Type B pancreatic cell (in vitro differentiated cells): Measurements from ENCODE around the gene COPA. TPM values are rescaled to one million over a fixed set of nuclear protein-coding genes. Genes with fewer than 3 reads are reported as not detected.

Experiments
- DNase-seq: peaks from one replicate; pipeline ENCODE4 v3.0.0; 2021; ENCODE audit warnings: mixed read lengths; ENCODE audit not compliant: unreplicated experiment; ENCODE audit errors: extremely low spot score
- H3K27ac Mint-ChIP-seq: 2 replicates; pipeline ENCODE4 v1.8.0; 2021; ENCODE audit warnings: mild to moderate bottlenecking, mixed read lengths
- H3K27me3 Mint-ChIP-seq: 2 replicates; pipeline ENCODE4 v1.8.0; 2021; ENCODE audit warnings: mixed read lengths
- H3K36me3 Mint-ChIP-seq: 2 replicates; pipeline ENCODE4 v1.8.0; 2021; ENCODE audit warnings: mixed read lengths
- H3K4me1 Mint-ChIP-seq: one replicate; pipeline ENCODE4 v1.8.0; 2021; ENCODE audit warnings: mixed read lengths; ENCODE audit not compliant: unreplicated experiment
- H3K4me3 Mint-ChIP-seq: 2 replicates; pipeline ENCODE4 v1.8.0; 2021; ENCODE audit warnings: mild to moderate bottlenecking, mixed read lengths
- H3K9me3 Mint-ChIP-seq: 2 replicates; pipeline ENCODE4 v1.8.0; 2021; ENCODE audit warnings: mixed read lengths
- total RNA-seq: library from RNA; stranded (reverse); gene quantifications from 2 replicates; pipeline ENCODE4 v1.2.1, GENCODE V29; 2021; ENCODE audit warnings: low replicate concordance
- TF ChIP-seq, protein P1 (sequence below): fragments of 200-600 bp; sonication (generic); conservative IDR thresholded peaks from 2 replicates; pipeline ENCODE4 v1.5.0; 2021; ENCODE audit warnings: antibody characterized with exemption, mild to moderate bottlenecking

Gene COPA
- total RNA-seq, 1 donor from 2014 or later, result 174 TPM

DNA sequence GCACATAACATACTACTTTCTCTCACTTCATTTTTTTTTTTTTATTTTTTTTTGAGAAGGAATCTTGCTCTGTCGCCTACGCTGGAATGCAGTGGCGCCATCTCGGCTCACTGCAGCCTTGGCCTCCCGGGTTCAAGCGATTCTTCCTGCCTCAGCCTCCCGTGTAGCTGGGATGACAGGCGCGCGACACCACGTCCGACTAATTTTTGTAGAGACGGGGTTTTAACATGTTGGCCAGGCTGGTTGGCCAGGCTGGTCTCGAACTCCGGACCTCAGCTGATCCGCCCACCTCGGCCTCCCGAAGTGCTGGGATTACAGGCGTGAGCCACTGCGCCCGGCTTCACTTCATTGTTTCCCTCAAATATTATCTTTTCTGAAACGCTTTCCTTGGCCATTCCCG is 57.5 kb downstream of the COPA start:
- H3K4me3 Mint-ChIP-seq, result peak overlapping the region; percentile 100

DNA sequence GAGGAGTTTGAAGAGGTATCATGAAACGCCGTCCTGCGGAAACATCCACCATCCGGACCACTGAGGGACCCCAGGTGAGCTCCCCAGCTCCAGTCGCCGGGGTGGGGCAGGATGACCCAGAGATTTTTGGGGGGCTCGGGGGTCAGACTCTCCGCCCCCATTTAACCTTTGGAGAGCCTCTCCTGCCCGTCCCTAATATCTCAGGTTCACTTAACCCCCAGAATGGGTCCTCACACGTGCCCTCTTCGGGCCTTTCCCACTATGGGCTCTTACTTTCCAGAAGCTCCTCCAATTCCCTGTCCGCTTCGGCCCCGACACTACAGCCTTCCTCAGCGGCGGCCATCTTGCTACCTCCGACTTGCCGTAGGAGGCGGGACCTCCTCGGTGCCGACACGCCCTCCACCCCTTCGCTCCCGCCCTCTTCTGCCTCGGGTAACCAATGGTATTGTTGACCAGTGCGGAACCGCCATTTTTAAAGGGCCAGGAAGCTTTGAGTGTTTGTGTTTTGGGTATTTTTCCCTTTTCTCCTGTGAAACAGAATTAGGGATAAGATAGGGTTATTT is 58.2 kb downstream of the COPA start, which contains the start of gene PEX19:
Gene PEX19, minus strand, starts transcription at position 352 of the 563 bp plus-strand sequence. Its CDS starts 9 bp downstream, at position 343.
- no peaks in the 10 kb centered on the region for H3K9me3 Mint-ChIP-seq
- TF ChIP-seq, protein P1, sequence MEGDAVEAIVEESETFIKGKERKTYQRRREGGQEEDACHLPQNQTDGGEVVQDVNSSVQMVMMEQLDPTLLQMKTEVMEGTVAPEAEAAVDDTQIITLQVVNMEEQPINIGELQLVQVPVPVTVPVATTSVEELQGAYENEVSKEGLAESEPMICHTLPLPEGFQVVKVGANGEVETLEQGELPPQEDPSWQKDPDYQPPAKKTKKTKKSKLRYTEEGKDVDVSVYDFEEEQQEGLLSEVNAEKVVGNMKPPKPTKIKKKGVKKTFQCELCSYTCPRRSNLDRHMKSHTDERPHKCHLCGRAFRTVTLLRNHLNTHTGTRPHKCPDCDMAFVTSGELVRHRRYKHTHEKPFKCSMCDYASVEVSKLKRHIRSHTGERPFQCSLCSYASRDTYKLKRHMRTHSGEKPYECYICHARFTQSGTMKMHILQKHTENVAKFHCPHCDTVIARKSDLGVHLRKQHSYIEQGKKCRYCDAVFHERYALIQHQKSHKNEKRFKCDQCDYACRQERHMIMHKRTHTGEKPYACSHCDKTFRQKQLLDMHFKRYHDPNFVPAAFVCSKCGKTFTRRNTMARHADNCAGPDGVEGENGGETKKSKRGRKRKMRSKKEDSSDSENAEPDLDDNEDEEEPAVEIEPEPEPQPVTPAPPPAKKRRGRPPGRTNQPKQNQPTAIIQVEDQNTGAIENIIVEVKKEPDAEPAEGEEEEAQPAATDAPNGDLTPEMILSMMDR, result no peak
- H3K27ac Mint-ChIP-seq, result peak within 1 kb of the TSS; percentile 96

More for the DNA sequence above, 57.5 kb downstream of the COPA start:
- DNase-seq, result no peak
- no peaks in the 10 kb centered on the region for H3K9me3 Mint-ChIP-seq
- no peaks in the 10 kb centered on the region for H3K27me3 Mint-ChIP-seq
- H3K27ac Mint-ChIP-seq, result peak overlapping the region; percentile 96
- peaks cover 27% of the 10 kb centered on the region for H3K4me1 Mint-ChIP-seq
- TF ChIP-seq, protein P1, result no peak
- peaks cover 16% of the 10 kb centered on the region for H3K36me3 Mint-ChIP-seq

DNA sequence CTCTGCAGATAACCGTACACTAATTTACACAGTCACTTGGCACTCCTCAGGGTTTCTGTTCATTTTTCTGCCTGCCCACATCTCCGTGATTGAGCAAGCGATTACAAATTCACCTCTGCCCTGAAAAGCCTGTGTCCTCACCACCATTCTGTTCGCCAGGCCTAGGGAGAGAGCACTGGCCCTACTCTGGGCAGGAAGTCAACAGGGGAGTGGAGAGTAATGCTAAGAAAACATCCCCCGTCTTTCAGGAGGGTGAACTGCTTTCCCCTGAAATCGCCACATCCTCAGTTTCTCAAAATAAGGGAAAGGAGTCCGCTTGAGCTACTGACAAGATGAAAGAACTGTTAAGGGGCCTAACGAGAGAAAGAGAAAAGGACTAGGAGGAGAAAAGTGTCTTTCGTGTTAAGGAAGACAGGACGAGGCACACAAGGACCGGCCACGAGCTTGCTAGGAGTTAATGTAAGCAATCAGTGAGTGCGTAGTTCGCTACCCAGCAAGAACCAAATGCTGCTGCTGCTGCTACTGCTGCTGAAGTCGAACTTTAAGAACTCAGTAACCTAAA is 58.7 kb downstream of the COPA start:
- TF ChIP-seq, protein P1, result no peak
- Mint-ChIP-seq H3K4me1 (peaks cover 27% of the 10 kb centered on the region), H3K36me3 (peaks cover 14% of the 10 kb centered on the region), H3K27me3 (no peaks in the 10 kb centered on the region), H3K9me3 (no peaks in the 10 kb centered on the region), H3K4me3 (peak overlapping the region; percentile 100), H3K27ac (peak overlapping the region; percentile 96)
- no peak for DNase-seq

More for the DNA sequence above, 58.2 kb downstream of the COPA start, which contains the start of gene PEX19:
- Mint-ChIP-seq H3K4me1 (peaks cover 27% of the 10 kb centered on the region), H3K36me3 (peaks cover 13% of the 10 kb centered on the region), H3K4me3 (peak within 1 kb of the TSS; percentile 100), H3K27me3 (no peaks in the 10 kb centered on the region)
- DNase-seq, result peak; percentile 94

DNA sequence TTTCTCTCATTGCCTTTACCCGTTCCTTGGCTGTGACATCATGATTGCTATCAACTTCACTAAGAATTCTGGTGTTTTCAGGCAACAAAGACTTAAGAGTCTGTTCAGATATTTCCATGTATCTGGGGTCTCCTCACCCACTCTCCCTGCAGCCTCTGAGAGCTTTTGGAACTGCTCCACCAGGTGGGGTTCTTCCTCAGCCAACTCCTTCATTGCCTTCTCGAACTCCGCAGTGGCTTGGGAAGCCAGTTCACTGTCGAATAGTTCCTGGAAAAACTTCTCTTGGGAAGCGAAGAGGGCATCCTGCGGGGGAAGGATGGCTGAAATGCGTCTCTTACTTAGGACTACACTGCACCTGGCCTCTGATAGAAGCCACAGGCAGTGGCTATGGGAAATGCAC is 60.2 kb downstream of the COPA start:
- H3K27ac Mint-ChIP-seq, result no peak overlapping the region
- H3K4me3 Mint-ChIP-seq, result no peak overlapping the region
- no peaks in the 10 kb centered on the region for H3K9me3 Mint-ChIP-seq
- H3K36me3 Mint-ChIP-seq, result peaks cover 10% of the 10 kb centered on the region
- no peak for DNase-seq
- peaks cover 27% of the 10 kb centered on the region for H3K4me1 Mint-ChIP-seq
- no peaks in the 10 kb centered on the region for H3K27me3 Mint-ChIP-seq
- TF ChIP-seq, protein P1, result peak; percentile 34

DNA sequence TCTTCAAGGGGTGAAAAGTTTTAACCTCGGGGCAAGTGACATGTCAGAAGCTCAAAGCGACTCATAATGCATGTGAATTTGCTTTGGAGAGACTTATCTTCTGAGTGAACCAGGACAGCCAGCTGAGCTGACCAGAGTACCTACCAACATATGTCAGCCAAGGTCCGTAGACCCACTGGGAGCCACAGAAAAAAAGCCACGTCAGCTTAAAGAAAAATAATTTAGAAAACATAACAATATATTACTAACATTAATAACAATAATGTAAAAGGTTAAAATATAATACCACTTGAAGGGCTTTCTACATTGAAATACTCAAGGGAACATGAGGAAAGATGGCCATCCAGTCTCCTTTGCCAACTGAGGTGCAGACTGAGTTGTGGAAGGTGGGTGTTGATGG is 65.1 kb downstream of the COPA start:
- Mint-ChIP-seq H3K4me1 (no peaks in the 10 kb centered on the region), H3K27ac (no peak overlapping the region), H3K36me3 (peaks cover 11% of the 10 kb centered on the region), H3K27me3 (no peaks in the 10 kb centered on the region), H3K4me3 (no peak overlapping the region), H3K9me3 (no peaks in the 10 kb centered on the region)
- TF ChIP-seq, protein P1, result no peak
- DNase-seq, result no peak
